ENCODE results near the gene LGMN.

Gene LGMN

DNA sequence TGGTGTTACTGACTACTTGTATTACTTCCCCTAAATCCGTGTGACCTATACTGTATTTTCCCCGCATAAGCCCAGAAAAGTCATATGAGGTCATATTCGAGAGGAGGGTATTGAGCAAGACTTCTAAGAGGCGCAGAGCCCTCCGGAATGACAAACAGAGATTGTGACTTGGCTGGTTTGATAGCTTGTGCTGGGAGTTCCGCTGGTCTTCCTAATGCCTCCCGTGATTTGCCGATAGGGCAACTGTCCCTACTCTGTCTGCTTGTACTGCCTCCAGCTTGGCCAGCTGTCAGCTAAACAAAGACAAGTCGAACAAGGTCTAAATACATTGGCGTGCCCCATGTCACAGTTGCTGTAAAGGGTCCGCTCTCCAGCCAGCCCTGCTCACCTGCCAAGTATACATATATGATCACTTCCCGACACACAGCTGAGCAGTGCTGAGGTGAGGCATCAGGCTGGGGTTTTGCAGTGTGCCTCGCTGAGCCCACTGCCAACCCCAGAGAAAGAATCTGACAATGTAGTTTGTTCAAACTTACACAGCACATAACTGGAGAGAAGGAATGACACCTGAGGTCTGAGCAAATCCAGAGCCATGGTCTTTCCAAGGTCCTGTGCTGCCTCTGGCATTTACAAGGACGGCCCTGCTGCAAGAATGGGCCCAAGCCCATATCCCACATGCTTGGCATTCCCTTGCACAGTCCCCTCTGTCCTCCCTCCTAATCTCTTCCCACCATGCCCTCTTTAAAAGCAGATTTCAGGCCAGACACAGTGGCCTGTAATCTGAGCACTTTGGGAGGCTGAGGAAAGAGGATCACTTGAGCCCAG lies 23.7 kb downstream of the LGMN start:
- no peak for DNase-seq

DNA sequence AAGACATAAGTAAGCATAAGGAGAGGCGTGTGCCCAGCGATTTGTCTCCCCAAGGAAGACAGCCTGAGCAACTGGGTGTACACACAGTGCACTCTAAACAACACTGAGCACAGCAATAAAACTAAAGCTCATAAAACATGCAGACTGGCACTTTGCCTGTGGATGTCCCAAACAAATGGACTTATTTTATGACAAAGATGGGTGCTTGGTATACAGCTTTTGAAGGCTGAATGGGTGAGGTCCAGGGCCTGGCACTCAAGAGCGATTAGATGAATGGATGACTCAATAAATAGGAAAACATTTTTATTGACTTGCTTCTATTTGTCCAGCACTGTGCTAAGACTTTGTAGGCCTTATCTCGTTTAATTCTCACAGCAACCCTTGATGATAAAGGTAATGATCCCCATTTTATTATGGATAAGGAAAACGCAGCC lies 28.5 kb downstream of the LGMN start:
- no peak for DNase-seq

DNA sequence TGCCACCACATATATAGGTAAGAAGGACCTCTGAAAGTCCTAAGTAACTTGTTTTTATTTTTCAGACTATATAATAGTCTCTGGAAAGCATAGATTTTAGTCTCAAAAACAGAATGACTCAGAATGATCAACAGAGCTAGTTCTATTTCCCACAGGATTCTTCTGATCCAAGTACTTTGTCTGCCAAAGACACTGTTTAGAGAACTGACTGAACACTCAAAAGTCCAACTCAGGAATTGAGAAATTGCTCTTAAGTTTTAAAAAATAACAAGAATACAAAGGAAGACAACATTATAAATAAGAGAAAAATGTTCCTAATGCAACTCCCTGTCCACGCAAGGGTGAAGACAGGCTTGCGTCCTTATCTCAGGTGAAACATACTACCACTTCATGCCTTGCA lies 29.0 kb downstream of the LGMN start:
- no peak for DNase-seq

DNA sequence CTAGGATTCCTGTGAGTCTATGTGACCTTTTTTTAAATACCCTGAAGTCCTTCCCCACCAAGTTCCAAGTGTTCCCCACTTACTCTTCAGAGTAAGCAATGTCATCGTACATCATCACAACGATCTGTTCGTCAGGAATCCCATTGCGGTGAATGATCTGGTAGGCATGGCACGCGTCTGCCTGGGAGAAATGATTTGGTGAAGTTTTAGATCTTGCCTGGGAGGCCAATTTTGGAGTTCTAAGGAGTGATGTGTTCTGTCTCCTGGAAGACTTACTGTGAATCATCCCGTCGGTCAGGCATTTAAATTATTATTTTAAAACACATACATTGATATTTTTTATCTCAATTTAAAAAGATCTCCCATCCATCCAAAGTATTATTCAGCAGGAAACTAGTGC lies 29.8 kb downstream of the LGMN start:
- no peak for DNase-seq

DNA sequence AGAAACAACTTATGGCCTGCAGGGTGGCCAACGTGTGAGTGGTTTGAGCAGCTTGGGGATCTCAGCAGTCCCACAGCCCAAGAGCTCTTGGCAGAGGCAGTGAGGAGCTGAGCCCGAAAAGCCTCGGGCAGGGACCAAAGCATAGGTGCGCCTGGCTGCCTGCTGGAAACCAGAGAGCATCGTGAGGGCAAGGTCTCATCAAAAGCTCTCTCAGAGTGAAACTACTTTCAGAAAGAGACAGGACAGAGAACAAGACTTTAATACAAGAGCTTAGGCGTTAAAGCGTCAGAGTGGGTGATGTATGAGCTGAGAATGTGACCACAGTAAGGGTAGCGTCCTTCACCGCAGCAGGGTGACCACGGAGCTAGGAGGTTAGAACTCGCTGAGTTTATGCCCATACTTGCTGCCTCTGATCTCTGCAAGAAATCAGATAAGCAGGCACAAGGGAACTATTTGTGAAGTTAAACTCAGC lies 30.8 kb downstream of the LGMN start:
- DNase-seq = no peak

DNA sequence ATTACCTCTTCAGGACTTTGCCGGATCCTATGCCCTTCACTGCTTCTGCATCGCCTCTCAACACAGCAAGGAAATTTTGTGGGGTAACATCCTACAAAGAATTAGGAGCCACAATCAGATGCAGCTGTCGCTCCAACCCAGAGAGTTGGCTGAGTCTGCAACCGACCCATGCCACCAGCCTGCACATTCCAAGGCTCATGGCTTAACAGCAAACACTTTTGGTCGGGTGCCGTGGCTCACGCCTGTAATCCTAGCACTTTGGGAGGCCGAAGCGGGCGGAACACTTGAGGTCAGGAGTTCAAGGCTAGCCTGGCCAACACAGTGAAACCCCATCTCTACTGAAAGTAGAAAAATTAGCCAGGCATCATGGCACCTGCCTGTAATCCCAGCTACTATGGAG lies 32.3 kb downstream of the LGMN start:
- no peak for DNase-seq

DNA sequence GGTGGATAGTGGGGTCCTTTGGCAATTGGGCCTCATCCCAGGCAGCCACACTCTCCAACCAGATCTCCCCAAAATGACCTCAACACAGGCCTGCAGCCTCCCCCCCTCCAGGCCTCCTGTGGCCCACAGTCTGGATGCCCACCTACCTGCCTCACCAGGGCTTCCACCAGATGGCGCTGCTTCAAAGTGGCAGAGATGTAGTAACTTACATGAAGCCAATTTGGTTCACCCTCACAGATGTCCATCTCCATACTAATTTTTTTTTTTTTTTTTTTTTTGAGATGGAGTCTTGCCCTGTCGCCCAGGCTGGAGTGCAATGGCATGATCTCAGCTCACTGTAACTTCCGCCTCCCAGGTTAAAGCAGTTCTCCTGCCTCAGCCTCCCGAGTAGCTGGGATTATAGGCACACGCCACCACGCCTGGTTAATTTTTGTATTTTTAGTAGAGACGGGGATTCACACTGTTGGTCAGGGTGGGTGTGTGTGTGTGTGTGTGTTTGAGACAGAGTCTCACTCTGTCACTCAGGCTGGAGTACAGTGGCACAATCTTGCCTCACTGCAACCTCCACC lies 33.6 kb downstream of the LGMN start:
- peak in 1 of 2 experiments; percentile 47 for DNase-seq

DNA sequence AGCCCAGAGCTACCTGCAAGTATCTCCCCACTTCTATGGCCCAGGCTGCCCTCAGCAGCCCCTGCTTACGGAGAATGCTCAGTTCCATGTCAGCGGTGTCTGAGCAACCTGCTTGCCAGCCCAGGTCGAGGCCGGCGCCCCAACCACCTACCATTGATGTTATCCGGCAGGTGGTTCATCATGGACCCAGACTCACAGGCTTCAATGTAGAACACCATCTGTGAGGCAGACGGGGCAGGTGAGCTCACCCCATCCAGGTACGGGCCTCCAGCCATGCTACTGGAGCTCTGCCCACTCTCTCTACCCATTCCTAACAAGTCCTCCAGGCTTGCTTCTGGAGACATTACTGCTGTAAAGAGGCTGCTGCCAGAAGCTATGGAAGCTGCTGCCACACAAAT lies 35.8 kb downstream of the LGMN start:
- no peak for DNase-seq

DNA sequence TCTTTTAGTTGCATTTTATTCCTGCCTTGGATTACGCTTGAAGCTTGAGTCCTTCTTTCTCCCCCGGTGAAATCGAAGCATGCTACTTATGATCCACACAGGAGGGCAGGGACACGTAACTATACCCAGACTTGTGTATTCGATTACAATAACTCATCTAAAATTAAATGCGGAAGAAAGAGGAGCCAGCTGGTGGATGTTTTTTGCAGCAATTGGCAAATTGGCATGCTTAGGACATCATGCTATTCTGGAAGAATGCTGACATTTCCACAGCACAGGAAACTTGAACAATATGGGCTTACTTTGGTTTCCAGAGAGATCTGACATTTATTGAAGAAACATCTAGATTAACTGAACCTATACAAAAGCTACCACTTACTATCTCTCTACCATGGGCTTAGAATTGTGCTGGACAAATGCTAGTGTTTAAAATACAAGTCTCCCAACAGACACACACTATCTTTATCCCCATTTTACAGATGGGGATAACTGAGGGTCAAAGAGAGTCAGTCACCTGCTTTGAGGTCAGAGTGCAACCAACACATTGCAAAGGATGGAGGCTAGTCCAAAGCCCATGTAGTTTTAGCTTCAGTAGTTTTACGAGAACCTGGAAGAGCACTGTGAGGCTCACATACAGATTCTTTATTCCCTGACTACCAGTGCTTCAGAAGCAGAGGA lies 36.3 kb downstream of the LGMN start:
- no peak for DNase-seq

DNA sequence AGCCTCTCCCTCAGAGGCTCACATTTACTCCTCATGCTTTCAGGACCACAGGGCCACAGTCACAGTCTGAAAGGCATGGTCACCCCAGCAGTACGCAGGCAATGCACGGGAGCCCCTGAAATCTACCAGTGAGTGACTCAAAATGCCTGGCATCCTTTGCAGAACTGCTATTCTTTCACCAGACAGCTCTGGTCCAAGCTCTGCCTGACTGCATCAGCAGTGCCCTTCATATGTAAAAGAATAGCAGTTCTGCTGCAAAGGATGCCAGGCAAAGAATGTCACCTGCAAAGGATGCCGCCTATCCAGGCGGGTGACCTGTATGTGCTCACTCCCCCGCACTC lies 38.5 kb downstream of the LGMN start:
- no peak for DNase-seq

DNA sequence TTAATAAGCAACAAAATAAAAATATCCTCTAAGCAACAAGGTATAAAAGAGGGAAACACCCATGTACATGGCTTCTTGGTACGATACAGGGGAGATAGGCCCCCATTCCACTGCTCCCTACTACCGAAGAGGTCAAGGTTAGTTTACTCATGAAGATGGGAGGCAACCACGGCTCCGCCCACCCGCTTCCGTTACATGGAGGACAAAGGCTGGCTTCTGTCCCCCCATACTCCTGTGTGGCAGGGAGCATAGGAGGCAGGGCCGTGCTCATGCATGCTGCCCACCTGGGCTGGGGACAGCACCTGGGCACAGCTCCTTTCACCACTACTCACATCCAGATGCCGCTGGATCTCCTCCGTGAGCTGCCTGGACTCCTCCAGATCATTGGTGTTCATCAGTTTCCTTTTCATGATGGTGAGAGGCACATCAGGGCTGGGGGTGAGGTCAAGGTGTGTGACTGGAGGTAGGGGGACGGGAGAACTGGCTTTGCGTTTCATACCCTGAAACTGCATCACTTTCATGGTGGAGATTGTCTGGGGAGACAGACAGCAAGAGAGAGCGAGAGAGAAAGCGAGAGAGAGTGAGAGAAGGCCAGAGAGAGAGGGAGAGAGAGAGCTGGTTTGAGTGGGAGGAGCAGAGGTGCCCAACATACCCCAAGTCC lies 39.0 kb downstream of the LGMN start:
- DNase-seq = no peak

DNA sequence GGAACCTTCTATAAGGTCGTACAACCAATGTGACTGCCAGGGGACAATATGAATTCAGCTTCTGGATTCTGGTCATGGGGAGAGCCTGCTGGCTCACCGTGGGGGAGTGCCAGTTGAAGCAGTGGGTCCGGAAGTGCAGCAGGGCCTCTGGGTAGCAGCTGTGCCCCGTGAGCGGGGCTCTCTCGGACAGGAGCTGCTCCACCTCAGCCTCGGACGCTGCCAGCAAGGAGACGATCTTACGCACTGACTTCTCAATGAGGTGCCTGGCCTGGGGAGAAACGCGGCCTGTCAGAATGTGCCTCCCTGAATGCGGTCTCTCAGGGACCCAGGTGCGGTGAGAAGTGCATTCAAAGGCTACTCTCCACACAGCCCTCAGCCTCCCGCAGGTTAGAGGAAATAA lies 42.0 kb downstream of the LGMN start:
- DNase-seq = no peak

DNA sequence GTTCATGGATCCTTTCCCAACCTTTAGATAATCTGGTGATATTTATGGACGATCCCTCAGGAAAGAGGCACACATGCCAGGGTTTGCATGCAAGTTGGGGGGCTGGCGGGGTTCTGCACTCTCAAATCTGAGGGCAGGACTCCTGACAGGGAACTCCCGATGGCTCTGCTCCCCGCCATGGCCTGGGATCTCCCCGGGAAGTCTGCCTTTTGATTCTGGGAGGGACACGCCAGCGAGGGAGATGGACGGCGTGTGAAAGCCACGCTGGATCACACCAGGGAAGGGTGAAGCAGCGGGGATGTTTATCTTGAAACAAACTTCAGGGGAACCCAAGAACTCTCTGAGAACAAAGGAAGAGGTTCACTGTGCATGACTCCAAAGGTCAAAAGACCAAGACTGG lies 43.6 kb downstream of the LGMN start:
- DNase-seq = no peak

DNA sequence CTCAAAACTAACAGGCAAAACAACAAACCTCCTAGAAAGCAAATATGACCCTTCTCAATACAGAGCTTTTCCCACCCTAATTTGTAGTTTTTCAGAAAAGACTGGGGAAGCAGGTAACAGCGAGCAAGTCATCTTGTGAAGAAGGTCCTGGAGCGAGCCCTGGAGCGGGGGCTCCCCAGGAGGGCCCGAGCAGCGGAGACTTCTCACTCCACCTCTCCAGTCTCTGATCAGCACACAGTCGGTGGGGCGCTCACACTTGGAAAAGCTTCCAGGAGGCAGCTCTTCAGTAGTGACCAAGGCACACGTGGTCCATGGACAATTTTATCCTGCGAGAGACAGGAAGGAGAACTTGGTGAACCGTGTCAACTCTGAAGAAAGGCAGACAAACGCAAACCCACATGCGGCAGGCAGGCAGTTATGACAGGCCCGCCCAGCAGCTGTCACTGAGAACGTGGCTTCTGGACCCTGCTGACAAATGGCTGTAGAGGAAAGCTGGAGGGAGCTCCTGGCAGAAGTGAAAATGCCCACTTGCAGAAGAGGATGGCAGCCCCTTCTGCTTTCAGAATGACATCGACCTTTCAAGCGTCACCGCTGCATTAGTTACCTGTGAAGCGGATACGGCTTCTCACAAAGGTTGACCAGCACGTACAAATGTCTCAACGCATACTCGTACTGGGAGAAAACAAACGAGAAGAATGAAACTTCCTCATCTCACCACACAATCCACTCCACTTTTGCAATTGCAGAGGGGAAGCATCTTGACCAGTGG lies 44.2 kb downstream of the LGMN start:
- peak; percentile 71 to 76 for DNase-seq

DNA sequence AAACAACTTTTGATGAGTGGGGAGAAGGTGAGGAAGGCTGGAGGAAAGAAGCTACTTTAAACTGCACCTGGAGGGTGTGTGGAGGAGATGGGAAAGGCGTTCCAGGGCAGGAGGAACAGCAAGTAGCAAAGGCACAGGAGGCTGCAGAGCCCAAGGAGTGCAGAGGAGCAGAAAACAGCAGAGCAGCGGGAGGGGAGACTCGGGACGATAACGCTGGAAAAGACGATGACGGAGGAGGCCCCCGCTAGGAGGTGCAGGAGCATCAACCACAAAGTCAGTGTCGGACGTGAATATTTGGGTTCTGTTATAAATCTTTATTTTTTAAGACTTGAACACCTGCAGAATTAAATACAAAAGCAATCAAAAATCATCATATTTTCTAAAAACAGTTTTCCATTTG lies 44.9 kb downstream of the LGMN start:
- no peak for DNase-seq

DNA sequence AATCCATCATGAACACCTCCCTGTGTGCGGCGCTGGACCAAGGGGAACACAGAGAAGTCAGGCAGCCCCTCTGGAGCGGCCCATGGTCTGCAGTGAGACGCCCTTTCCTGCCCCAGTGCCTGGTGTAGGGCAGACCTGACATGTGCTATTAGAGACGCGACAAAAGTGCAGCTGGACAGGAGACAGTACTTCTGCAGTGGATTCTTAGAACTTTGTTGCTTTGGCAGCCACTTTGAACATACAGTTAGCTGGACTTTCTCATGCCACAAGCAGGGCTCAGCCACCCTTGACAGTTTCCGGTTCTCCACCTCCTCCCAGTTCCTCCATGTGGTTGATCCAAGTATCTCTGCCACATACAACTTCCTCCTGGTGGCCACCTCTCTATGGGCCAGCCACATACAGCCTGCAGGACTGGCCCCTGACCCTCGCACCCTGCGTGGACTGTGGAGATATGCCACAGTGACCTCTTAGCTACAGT lies 45.9 kb downstream of the LGMN start:
- DNase-seq = peak; percentile 33 to 40

DNA sequence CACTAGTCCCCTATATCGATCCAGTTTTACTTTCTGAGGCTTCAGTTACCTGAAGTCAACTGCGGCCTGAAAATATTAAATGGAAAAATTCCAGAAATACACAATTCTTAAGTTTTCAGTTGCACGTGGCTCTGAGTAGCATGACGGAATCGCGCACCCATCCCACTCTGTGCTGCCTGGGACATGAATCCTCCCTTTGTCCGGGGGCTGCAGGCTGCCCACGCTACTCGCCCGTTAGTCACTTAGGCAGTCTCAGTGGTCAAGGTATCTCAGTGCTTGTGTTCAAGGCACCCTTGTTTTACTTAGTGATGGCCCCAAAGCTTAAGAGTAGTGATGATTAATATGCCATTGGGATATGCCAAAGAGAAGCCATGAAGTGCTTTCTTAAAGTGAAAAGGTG lies 46.6 kb downstream of the LGMN start:
- no peak for DNase-seq

DNA sequence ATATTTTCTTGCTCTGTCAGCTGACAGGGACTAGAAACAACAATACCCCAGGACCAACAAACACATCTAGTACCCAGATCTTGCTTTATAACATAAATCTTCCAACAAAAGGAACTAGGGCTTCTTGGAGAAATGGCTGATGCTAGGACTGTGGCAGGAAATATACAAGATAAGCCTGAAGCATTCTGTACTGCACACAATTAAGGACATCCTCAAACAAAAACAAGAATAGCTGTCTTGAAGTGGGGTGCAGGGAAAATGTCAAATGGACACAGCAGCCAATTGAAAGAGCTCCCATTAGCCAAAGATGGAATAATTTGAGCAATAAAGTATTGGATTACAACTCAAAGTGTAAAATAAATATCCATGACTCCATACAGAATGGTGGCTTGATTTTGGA lies 50.0 kb downstream of the LGMN start:
- no peak for DNase-seq

DNA sequence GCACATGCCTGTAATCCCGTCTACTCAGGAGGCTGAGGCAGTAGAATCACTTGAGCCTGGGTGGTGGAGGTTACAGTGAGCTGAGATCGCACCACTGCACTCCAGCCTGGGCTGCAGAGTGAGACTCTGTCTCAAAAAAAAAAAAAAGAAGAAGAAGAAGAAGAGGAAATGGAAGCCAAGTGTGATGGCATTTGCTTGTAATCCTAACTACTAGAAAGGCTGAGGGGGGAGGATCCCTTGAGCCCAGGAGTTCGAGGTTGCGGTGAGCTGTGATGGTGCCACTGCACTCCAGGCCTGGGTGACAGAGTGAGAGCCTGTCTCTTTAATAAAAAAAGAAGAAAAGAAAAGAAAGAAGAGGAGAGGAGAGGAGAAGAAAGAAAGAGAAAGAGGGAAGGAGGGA lies 52.1 kb downstream of the LGMN start:
- DNase-seq = peak in 1 of 2 experiments; percentile 18

DNA sequence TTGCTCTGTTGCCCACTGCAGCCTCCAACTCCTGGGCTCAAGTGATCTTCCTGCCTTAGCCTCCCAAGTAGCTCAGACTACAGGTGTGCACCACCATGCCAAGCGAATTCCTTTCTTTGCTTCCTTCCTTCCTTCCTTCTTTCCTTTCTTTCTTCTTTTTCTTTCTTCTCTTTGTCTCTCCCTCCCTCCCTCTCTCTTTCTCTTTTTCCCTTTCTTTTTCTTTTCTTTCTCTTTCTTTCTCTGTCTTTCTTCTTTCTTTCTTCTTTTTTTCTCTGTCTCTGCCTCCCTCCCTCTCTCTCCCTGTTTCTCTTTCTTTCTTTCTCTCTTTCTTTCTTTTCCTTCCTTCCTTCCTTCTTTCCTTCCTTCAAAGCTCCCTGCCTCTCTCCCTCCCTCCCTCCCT lies 52.9 kb downstream of the LGMN start:
- DNase-seq = no peak

DNA sequence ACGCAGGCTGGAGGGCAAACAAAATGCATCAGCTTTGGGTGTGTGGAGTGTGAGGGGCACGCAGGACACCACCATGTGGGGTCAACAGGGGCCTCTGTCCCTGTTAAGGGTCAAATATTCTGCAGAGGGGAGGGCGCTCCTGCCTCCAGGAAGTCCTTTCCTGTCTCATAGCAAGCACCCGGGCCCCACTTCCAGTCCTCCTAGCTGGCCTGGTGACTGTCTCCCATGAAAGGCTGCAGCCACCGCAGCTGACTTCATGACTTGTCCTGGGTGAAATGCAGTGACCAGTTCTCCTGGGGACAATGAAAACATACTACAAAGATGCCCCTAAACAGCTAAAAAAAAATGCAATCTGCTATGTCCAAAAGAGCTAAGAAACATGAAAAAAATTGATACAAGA lies 53.6 kb downstream of the LGMN start:
- DNase-seq = no peak

DNA sequence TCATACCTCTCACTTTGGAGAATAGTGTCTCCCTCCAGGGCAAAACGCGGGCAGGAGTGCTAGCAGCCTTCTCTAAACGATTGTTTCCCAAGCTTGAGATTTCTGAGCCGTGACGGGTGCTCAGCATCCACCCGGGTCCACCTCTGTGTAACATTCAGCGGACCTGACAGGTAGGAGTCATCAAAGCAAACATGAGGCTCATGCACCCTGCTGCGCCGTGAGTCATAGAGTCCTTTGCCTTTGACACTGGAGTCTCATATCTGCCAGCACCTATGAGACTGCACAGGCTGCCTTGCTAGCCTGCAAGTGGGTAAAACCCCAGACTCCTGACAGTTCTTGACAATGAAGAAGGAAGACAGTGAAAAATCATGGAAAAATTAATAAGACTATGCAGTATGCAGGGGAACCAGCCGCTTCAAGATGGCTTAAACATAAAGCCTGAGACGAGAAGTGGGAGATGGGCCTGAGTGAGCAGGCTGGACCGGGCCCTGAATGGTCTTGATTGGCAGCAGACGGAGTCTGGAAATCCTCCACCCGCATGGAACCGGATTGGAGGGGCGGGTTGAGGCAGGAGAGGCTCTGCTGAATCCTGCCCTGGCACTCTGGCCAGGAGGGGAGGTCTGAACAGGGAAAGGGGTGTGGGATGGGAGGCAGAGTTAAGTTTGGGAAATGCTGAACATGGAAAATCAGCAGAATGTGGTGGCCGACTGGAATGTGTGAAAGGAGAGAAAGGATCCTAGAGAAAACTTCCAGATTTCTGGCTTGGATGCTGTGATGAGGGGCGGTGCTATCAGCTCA lies 54.2 kb downstream of the LGMN start:
- no peak for DNase-seq

Data from AML-193 (cell line).